GM19239 (cell line): ENCODE measurements around the gene MORC3.
"Not testable (repeated sequence)": the region's sequence is repeated elsewhere in the genome, so short reads cannot be mapped to it uniquely, and the experiment has no call there.

Source experiments
- DNase-seq: peaks from one replicate; pipeline ENCODE4 v3.0.0; 2011; ENCODE audit warnings: low spot score; ENCODE audit not compliant: insufficient read length
- FAIRE-seq: peaks from 2 replicates; lab custom pipeline; 2011; peaks lifted over from hg19 to GRCh38; lab: Jason Lieb, UNC

MORC3 gene

GRCh38 chr21:36319767-36320420, at the start of gene MORC3:
Gene MORC3 (plus strand): TSS chr21:36320197. CDS start chr21:36320265, 68 bp downstream.
- FAIRE-seq: peak; percentile 98
- DNase-seq: peak; percentile 95

GRCh38 chr21:36270786-36271695, 49.0 kb upstream of the MORC3 start:
- FAIRE-seq, DNase-seq: not testable (repeated sequence)

- no peak for DNase-seq
- FAIRE-seq: no peak
Observed at GRCh38 chr21:36274128-36274527, 45.9 kb upstream of the MORC3 start.

GRCh38 chr21:36282568-36283230, 37.3 kb upstream of the MORC3 start:
- FAIRE-seq: no peak

GRCh38 chr21:36283231-36283622, 36.8 kb upstream of the MORC3 start:
- not testable (repeated sequence) for DNase-seq, FAIRE-seq

More at GRCh38 chr21:36282568-36283230, 37.3 kb upstream of the MORC3 start:
- DNase-seq: no peak

GRCh38 chr21:36288651-36289243, 31.2 kb upstream of the MORC3 start:
- DNase-seq (no peak), FAIRE-seq (peak; percentile 18)

GRCh38 chr21:36291509-36291908, 28.5 kb upstream of the MORC3 start:
- no peak for FAIRE-seq
- DNase-seq: no peak

- DNase-seq (no peak), FAIRE-seq (no peak)
Observed at GRCh38 chr21:36297406-36297937, 22.5 kb upstream of the MORC3 start.

GRCh38 chr21:36297938-36298572, 21.9 kb upstream of the MORC3 start:
- DNase-seq (peak; percentile 95), FAIRE-seq (peak; percentile 98)

- FAIRE-seq (no peak), DNase-seq (no peak)
Observed at GRCh38 chr21:36306872-36307534, 13.0 kb upstream of the MORC3 start.

GRCh38 chr21:36310016-36310415, 10.0 kb upstream of the MORC3 start:
- DNase-seq (no peak), FAIRE-seq (no peak)

- not testable (repeated sequence) for DNase-seq, FAIRE-seq
Observed at GRCh38 chr21:36313446-36313845, 6.6 kb upstream of the MORC3 start.

GRCh38 chr21:36316045-36316444, 4.0 kb upstream of the MORC3 start:
- not testable (repeated sequence) for DNase-seq, FAIRE-seq

- FAIRE-seq (no peak), DNase-seq (no peak)
Observed at GRCh38 chr21:36316872-36317484, 3.0 kb upstream of the MORC3 start.

GRCh38 chr21:36319406-36319766, 611 bp upstream of the MORC3 start:
- DNase-seq, FAIRE-seq: not testable (repeated sequence)

- FAIRE-seq (peak; percentile 84), DNase-seq (no peak)
Observed at GRCh38 chr21:36320421-36321324, 676 bp downstream of the MORC3 start.

- DNase-seq (no peak), FAIRE-seq (peak; percentile 86)
Observed at GRCh38 chr21:36321325-36322082, 1.5 kb downstream of the MORC3 start.
